Adipocyte (in vitro differentiated cells): ENCODE results near the gene LENG9.
"Not testable (repeated sequence)": the region's sequence is repeated elsewhere in the genome, so short reads cannot be mapped to it uniquely, and the experiment has no call there.

Experiments
- DNase-seq: peaks from one replicate; pipeline ENCODE4 v3.0.0-alpha.2; 2015; ENCODE audit warnings: low read depth
- H3K27me3 ChIP-seq: replicated peaks from 2 replicates; pipeline ENCODE4 v1.7.0; 2013; ENCODE audit warnings: mild to moderate bottlenecking, low read length, moderate library complexity; ENCODE audit not compliant: control insufficient read depth, insufficient read depth
- H3K36me3 ChIP-seq: 2 replicates; pipeline ENCODE4 v1.7.0; 2013; ENCODE audit warnings: low read length, mild to moderate bottlenecking, moderate library complexity; ENCODE audit not compliant: control insufficient read depth, insufficient read depth, severe bottlenecking
- H3K4me1 ChIP-seq: 2 replicates; pipeline ENCODE4 v1.7.0; 2013; ENCODE audit warnings: mild to moderate bottlenecking, low read length, moderate library complexity; ENCODE audit not compliant: control insufficient read depth, insufficient read depth
- H3K4me3 ChIP-seq: 2 replicates; pipeline ENCODE4 v1.7.0; 2013; ENCODE audit warnings: mild to moderate bottlenecking, low read length, moderate library complexity
- H3K9ac ChIP-seq: 2 replicates; pipeline ENCODE4 v1.7.0; 2013; ENCODE audit warnings: mild to moderate bottlenecking, low read length, moderate library complexity
- H3K9me3 ChIP-seq: 2 replicates; pipeline ENCODE4 v1.7.0; 2013; ENCODE audit warnings: mild to moderate bottlenecking, low read length, moderate library complexity; ENCODE audit not compliant: control insufficient read depth

LENG9 gene

GRCh38 chr19:54446349-54446748, 17.2 kb downstream of the LENG9 start:
- Histone ChIP-seq H3K36me3 (peaks cover 19% of the 10 kb centered on the region), H3K4me1 (peaks cover 22% of the 10 kb centered on the region), H3K4me3 (peak overlapping the region; percentile 23)
- DNase-seq, H3K9ac ChIP-seq, H3K9me3 ChIP-seq, H3K27me3 ChIP-seq: not testable (repeated sequence)

GRCh38 chr19:54444737-54445136, 18.8 kb downstream of the LENG9 start:
- DNase-seq, result no peak
- H3K9me3 ChIP-seq, result no peaks in the 10 kb centered on the region
- H3K36me3 ChIP-seq, result peaks cover 17% of the 10 kb centered on the region
- H3K4me3 ChIP-seq, result no peak overlapping the region
- no peak overlapping the region for H3K9ac ChIP-seq
- H3K27me3 ChIP-seq, result no peaks in the 10 kb centered on the region
- H3K4me1 ChIP-seq, result peaks cover 14% of the 10 kb centered on the region

DNA sequence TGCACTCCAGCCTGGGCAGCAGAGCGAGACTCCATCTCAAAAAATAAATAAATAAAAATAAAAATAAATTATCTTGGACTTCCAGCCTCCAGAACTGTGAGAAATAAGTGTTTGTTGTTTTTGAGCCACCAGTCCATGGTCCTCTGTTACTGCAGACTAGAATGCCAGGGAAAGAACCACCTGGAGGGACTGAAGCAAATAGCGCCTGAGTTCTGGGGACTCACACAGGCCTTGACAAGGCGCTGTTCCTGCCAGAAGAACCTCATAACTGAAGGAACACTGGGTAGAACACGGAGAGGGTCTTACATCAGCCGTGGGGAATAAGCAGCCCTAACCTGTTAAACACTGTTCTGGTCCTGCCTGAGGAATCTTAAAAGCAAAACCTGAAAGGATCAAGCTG, 22.9 kb downstream of the LENG9 start:
- H3K4me1 ChIP-seq, result peaks cover 1% of the 10 kb centered on the region
- H3K9ac ChIP-seq, result no peak overlapping the region
- no peak overlapping the region for H3K4me3 ChIP-seq
- peaks cover 15% of the 10 kb centered on the region for H3K36me3 ChIP-seq
- H3K9me3 ChIP-seq, result no peaks in the 10 kb centered on the region
- DNase-seq, result no peak
- no peaks in the 10 kb centered on the region for H3K27me3 ChIP-seq

DNA sequence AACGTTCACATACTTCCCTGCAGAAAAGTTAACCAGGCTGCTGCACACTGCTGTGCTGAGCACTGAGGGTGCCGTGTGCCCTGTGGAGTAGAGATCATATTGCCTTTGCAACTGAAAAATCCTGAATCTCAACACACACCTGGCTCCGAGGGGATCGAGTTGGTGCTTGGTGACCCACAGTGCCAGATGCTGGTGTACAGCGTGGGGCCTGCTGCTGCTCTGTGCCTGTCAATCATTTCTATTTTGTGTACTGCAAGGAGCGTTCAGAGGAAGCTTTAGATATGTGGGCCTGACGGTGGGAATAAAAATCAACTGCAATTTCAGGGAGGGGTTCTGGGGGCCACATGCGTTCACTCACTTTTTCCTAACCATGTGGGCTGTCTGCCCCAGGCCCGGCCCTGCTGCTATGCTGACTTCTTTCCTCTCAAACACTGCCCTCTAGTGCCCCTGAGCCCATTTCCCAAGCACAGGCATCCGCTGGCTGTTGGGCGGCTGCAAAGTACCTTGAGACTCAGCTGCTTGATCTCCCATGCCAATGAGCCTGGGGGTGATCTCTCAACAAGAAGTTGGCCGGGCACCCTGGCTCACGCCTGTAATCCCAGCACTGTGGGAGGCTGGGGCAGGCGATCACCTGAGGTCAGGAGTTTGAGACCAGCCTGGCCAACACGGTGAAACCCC, 24.3 kb downstream of the LENG9 start:
- DNase-seq, result peak; percentile 34
- H3K9me3 ChIP-seq, result no peaks in the 10 kb centered on the region
- H3K4me3 ChIP-seq, result no peak overlapping the region
- peaks cover 6% of the 10 kb centered on the region for H3K36me3 ChIP-seq
- H3K27me3 ChIP-seq, result no peaks in the 10 kb centered on the region
- H3K4me1 ChIP-seq, result no peaks in the 10 kb centered on the region
- H3K9ac ChIP-seq, result no peak overlapping the region

DNA sequence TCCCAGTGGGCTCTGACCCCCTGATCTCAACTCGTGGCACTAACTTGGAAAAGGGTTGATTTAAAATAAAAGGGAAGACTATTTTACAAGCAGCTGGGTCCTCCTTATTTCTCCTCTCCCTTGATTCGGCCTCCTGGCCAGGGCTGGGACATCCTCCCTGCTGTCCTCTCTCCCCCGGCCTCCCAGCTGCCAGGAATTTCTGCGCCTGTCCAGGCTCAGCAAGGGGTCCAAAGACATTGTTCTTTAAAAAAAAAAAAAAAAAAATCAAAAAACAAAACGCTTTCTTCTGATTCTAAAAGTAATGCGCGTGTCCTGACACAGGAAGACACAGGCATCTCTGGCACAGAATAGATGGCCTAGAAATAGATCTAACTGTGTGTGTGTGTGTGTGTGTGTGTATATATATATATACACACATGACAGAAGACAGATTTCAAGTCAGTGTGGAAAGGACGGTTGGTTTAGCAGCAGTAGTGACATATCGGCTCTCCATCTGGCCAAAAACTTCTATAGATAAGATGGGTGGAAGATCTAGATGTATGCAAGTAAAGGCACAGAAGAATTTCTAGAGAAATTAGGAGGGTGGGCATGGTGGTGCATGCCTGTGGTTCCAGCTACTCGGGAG, 26.8 kb downstream of the LENG9 start:
- Histone ChIP-seq H3K36me3 (no peaks in the 10 kb centered on the region), H3K9ac (no peak overlapping the region), H3K27me3 (peaks cover 4% of the 10 kb centered on the region), H3K4me3 (no peak overlapping the region), H3K4me1 (no peaks in the 10 kb centered on the region), H3K9me3 (no peaks in the 10 kb centered on the region)
- DNase-seq, result no peak

- no peak for DNase-seq
- no peak overlapping the region for H3K9ac ChIP-seq
- no peaks in the 10 kb centered on the region for H3K36me3 ChIP-seq
- H3K4me1 ChIP-seq, result peaks cover 5% of the 10 kb centered on the region
- no peak overlapping the region for H3K4me3 ChIP-seq
- no peaks in the 10 kb centered on the region for H3K9me3 ChIP-seq
- peaks cover 7% of the 10 kb centered on the region for H3K27me3 ChIP-seq
Observed at GRCh38 chr19:54436031-54436523, 27.5 kb downstream of the LENG9 start.

GRCh38 chr19:54435551-54436016, 28.0 kb downstream of the LENG9 start:
- Histone ChIP-seq H3K9ac (no peak overlapping the region), H3K4me3 (no peak overlapping the region), H3K36me3 (no peaks in the 10 kb centered on the region), H3K27me3 (peaks cover 7% of the 10 kb centered on the region), H3K4me1 (peaks cover 6% of the 10 kb centered on the region), H3K9me3 (no peaks in the 10 kb centered on the region)
- DNase-seq, result no peak

DNA sequence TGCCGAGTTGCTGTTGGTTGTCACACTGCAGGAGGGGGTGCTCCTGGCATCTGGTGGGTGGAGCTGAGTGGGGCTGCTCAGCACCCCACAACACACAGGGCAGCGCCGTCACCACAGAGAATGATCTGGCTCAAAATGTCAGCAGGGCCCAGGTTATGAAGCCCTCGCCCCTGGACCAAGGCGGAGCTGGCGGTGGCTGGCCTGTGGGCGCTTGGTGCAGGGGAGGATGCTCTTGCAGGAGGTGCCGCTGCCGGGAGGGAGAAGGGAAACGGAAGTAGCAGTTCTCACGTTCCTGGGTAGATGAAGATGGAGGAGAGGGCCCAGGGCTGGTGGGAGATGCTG, 28.7 kb downstream of the LENG9 start:
- no peak overlapping the region for H3K9ac ChIP-seq
- no peak for DNase-seq
- H3K36me3 ChIP-seq, result no peaks in the 10 kb centered on the region
- H3K4me1 ChIP-seq, result peaks cover 6% of the 10 kb centered on the region
- peaks cover 11% of the 10 kb centered on the region for H3K27me3 ChIP-seq
- H3K9me3 ChIP-seq, result no peaks in the 10 kb centered on the region
- no peak overlapping the region for H3K4me3 ChIP-seq

DNA sequence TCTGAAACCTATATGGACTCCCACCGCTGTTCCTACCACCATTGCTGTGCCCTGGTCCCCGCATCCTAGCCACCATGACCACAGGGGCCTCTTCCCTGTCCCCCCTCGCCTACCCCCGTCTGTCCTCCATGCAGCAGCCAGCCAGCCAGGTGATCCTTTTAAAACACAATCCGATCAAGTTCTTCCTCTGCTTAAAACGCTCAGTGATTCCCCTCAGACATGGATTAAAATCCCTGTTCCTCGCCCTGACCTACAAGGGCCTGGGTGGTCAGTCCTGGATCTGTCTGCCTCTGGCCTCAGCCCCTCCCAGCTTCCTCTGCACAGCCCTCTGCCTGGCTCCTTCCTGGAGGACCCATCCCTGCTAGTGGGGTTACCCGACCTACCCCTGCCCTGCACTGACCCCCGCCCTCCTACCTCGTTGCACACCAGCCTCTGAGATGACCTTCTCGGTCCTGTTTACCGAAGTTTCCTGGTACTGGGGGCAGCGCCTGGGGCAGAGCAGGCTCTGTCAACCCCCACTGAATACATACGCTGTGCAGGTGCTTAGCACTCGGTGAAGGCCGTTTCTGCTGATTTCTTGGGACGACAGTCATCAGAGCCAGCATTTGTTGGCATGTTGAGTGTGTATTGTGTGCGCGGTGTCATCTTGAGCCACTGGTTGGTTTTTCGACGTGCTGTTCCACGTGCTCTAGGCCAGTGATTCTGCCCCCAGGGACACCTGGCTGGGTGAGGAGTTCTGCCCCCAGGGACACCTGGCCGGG, 29.3 kb downstream of the LENG9 start:
- H3K4me3 ChIP-seq, result no peak overlapping the region
- H3K36me3 ChIP-seq, result no peaks in the 10 kb centered on the region
- no peak overlapping the region for H3K9ac ChIP-seq
- peaks cover 6% of the 10 kb centered on the region for H3K4me1 ChIP-seq
- H3K9me3 ChIP-seq, result no peaks in the 10 kb centered on the region
- no peak for DNase-seq
- peaks cover 12% of the 10 kb centered on the region for H3K27me3 ChIP-seq

GRCh38 chr19:54433697-54434096, 29.9 kb downstream of the LENG9 start:
- Histone ChIP-seq H3K27me3 (peaks cover 18% of the 10 kb centered on the region), H3K4me1 (peaks cover 6% of the 10 kb centered on the region), H3K9me3 (no peaks in the 10 kb centered on the region), H3K36me3 (no peaks in the 10 kb centered on the region), H3K4me3 (no peak overlapping the region), H3K9ac (no peak overlapping the region)
- DNase-seq, result no peak

- H3K27me3 ChIP-seq, result peaks cover 24% of the 10 kb centered on the region
- DNase-seq, result no peak
- H3K9me3 ChIP-seq, result no peaks in the 10 kb centered on the region
- peaks cover 6% of the 10 kb centered on the region for H3K4me1 ChIP-seq
- no peak overlapping the region for H3K9ac ChIP-seq
- H3K4me3 ChIP-seq, result no peak overlapping the region
- no peaks in the 10 kb centered on the region for H3K36me3 ChIP-seq
Observed at GRCh38 chr19:54432144-54432738, 31.3 kb downstream of the LENG9 start.
